ENCODE results near the gene SELENOV.
"Not testable (repeated sequence)": the region's sequence is repeated elsewhere in the genome, so short reads cannot be mapped to it uniquely, and the experiment has no call there.

The SELENOV gene

GRCh38 chr19:39514840-39515550 lies at the start of gene SELENOV:
Gene SELENOV, plus strand, starts transcription at chr19:39515139. Its CDS starts 74 bp downstream, at chr19:39515213.
- no peak for DNase-seq (ENCODE audit: low read depth)

GRCh38 chr19:39465956-39466747 lies 48.8 kb upstream of the SELENOV start:
- DNase-seq (ENCODE audit: low read depth): no peak

GRCh38 chr19:39467941-39468340 lies 47.0 kb upstream of the SELENOV start:
- no peak for DNase-seq (ENCODE audit: low read depth)

- DNase-seq (ENCODE audit: low read depth): no peak
Measured at GRCh38 chr19:39469036-39469435, 45.9 kb upstream of the SELENOV start.

- no peak for DNase-seq (ENCODE audit: low read depth)
Measured at GRCh38 chr19:39469567-39469966, 45.4 kb upstream of the SELENOV start.

GRCh38 chr19:39470724-39471339 lies 44.1 kb upstream of the SELENOV start:
- DNase-seq (ENCODE audit: low read depth): no peak

- DNase-seq (ENCODE audit: low read depth): no peak
Measured at GRCh38 chr19:39471756-39472536, 43.0 kb upstream of the SELENOV start.

GRCh38 chr19:39472746-39473442 lies 42.0 kb upstream of the SELENOV start:
- DNase-seq (ENCODE audit: low read depth): no peak

GRCh38 chr19:39473443-39473960 lies 41.4 kb upstream of the SELENOV start:
- no peak for DNase-seq (ENCODE audit: low read depth)

GRCh38 chr19:39474139-39474620 lies 40.8 kb upstream of the SELENOV start:
- peak; percentile 31 for DNase-seq (ENCODE audit: low read depth)

- no peak for DNase-seq (ENCODE audit: low read depth)
Measured at GRCh38 chr19:39475748-39476147, 39.2 kb upstream of the SELENOV start.

- DNase-seq (ENCODE audit: low read depth): not testable (repeated sequence)
Measured at GRCh38 chr19:39479319-39479801, 35.6 kb upstream of the SELENOV start.

GRCh38 chr19:39479916-39480315 lies 35.0 kb upstream of the SELENOV start:
- DNase-seq (ENCODE audit: low read depth): no peak

- DNase-seq (ENCODE audit: low read depth): peak; percentile 93
Measured at GRCh38 chr19:39480337-39481228, 34.4 kb upstream of the SELENOV start, which contains the start of gene TIMM50. Gene TIMM50, plus strand, starts transcription at chr19:39480838. Its CDS starts 16 bp downstream, at chr19:39480854.

- DNase-seq (ENCODE audit: low read depth): no peak
Measured at GRCh38 chr19:39481229-39481545, 33.8 kb upstream of the SELENOV start.

GRCh38 chr19:39481676-39482075 lies 33.3 kb upstream of the SELENOV start:
- DNase-seq (ENCODE audit: low read depth): no peak

- no peak for DNase-seq (ENCODE audit: low read depth)
Measured at GRCh38 chr19:39483141-39483540, 31.8 kb upstream of the SELENOV start.

GRCh38 chr19:39489756-39490155 lies 25.2 kb upstream of the SELENOV start:
- no peak for DNase-seq (ENCODE audit: low read depth)

GRCh38 chr19:39492225-39492624 lies 22.7 kb upstream of the SELENOV start:
- DNase-seq (ENCODE audit: low read depth): no peak

GRCh38 chr19:39492788-39493187 lies 22.2 kb upstream of the SELENOV start:
- no peak for DNase-seq (ENCODE audit: low read depth)
